Activated naive CD4-positive, alpha-beta T cell (primary cell): Measurements from ENCODE around the gene NEUROD1.

Experiments
- DNase-seq, 4 experiments: peaks; one replicate each; lab custom pipeline; 2025; lab: John Stamatoyannopoulos, UW

NEUROD1 gene

GRCh38 chr2:181632733-181633401 lies 47.5 kb downstream of the NEUROD1 start:
- no peak for DNase-seq

- DNase-seq, result no peak
Measured at GRCh38 chr2:181628590-181629585, 51.4 kb downstream of the NEUROD1 start.

GRCh38 chr2:181627545-181627944 lies 52.8 kb downstream of the NEUROD1 start:
- no peak for DNase-seq

GRCh38 chr2:181626671-181627070 lies 53.6 kb downstream of the NEUROD1 start:
- DNase-seq, result no peak
